ENCODE results near the gene MBNL1. TPM values are rescaled to one million over a fixed set of nuclear protein-coding genes. Genes with fewer than 3 reads are reported as not detected.

MBNL1 gene
- total and polyA plus RNA-seq, 4 donors: 17.1 to 110 (median 62.3) TPM

DNA sequence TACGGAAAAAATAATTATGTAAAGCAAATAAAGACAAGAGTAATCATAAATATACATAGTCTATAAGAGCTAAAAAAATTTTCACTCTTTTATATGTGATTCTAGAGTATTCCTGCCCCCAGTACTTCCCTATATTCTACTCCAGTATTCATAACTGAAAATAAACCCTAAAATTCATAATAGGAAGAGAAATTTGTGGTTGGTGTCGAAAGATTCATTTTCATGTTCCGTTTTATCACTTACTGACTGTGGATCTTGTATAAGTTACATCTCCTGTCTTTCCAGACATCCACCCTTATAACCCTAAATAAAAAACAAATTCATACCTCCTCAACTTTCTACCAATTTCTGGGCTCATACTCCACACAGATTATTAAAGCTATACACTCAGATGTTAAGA, 16.0 kb upstream of the MBNL1 start:
- Histone ChIP-seq H3K9ac (ENCODE audit: low read depth in 1 of 2, low read length in 2 of 2) (no peak overlapping the region), H3K27ac (ENCODE audit: low read depth in 1 of 2, low read length in 2 of 2) (no peak overlapping the region), H3K36me3 (ENCODE audit: control insufficient read depth in 4 of 4, insufficient read depth in 3 of 4, low read depth in 1 of 4, low read length in 3 of 4) (no peaks in the 10 kb centered on the region), H3K27me3 (ENCODE audit: control insufficient read depth in 4 of 4, insufficient read depth in 4 of 4, low read length in 3 of 4) (no peaks in the 10 kb centered on the region), H3K4me3 (ENCODE audit: low read depth in 1 of 3, low read length in 3 of 3) (no peak overlapping the region), H3K9me3 (ENCODE audit: control insufficient read depth in 4 of 4, low read length in 3 of 4) (no peaks in the 10 kb centered on the region), H3K4me1 (ENCODE audit: control insufficient read depth in 4 of 4, insufficient read depth in 4 of 4, low read length in 3 of 4) (no peaks in the 10 kb centered on the region)
- DNase-seq (ENCODE audit: low spot score): no peak
- 90% methylated on average over 3 of the region's 3 CpGs for WGBS
- TF ChIP-seq, protein P1, sequence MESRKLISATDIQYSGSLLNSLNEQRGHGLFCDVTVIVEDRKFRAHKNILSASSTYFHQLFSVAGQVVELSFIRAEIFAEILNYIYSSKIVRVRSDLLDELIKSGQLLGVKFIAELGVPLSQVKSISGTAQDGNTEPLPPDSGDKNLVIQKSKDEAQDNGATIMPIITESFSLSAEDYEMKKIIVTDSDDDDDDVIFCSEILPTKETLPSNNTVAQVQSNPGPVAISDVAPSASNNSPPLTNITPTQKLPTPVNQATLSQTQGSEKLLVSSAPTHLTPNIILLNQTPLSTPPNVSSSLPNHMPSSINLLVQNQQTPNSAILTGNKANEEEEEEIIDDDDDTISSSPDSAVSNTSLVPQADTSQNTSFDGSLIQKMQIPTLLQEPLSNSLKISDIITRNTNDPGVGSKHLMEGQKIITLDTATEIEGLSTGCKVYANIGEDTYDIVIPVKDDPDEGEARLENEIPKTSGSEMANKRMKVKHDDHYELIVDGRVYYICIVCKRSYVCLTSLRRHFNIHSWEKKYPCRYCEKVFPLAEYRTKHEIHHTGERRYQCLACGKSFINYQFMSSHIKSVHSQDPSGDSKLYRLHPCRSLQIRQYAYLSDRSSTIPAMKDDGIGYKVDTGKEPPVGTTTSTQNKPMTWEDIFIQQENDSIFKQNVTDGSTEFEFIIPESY (IDR thresholded peaks at IDR 0.05): no peak
- no peak for TF ChIP-seq SP1 (IDR thresholded peaks at IDR 0.05)
- TF ChIP-seq EGR1 (IDR thresholded peaks at IDR 0.05; ENCODE audit: low read depth in 2 of 2): no peak
- TF ChIP-seq TAF1 (conservative IDR thresholded peaks at IDR 0.05): no peak
- TF ChIP-seq YY1 (IDR thresholded peaks at IDR 0.05): no peak
- TF ChIP-seq RXRA (IDR thresholded peaks at IDR 0.05): no peak

DNA sequence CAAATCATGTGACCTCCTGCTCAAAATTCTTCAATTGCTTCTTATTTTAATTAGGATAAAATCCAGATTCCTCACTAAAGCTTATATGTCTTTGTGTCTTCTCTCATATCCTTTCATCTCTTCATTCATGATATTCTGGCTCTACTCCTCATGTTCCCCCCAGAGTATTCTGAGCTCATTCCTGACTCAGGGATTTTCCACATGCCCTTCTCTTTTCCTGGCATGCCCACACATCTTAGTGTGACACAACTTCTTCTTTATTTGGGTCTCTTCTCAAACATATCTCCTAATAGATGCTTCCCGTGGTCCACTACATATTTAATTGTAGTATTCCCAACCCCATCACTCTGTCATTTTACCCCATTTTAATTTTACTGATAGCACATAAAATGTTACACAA, 15.2 kb upstream of the MBNL1 start:
- Histone ChIP-seq H3K4me3 (ENCODE audit: low read depth in 1 of 3, low read length in 3 of 3) (no peak overlapping the region), H3K27ac (ENCODE audit: low read depth in 1 of 2, low read length in 2 of 2) (no peak overlapping the region), H3K27me3 (ENCODE audit: control insufficient read depth in 4 of 4, insufficient read depth in 4 of 4, low read length in 3 of 4) (no peaks in the 10 kb centered on the region), H3K4me1 (ENCODE audit: control insufficient read depth in 4 of 4, insufficient read depth in 4 of 4, low read length in 3 of 4) (peaks cover 0 to 5% (median 2%) of the 10 kb centered on the region in 4 donors), H3K9ac (ENCODE audit: low read depth in 1 of 2, low read length in 2 of 2) (no peak overlapping the region), H3K9me3 (ENCODE audit: control insufficient read depth in 4 of 4, low read length in 3 of 4) (no peaks in the 10 kb centered on the region), H3K36me3 (ENCODE audit: control insufficient read depth in 4 of 4, insufficient read depth in 3 of 4, low read depth in 1 of 4, low read length in 3 of 4) (no peaks in the 10 kb centered on the region)
- WGBS: 89% methylated on average over 1 of the region's 1 CpG
- TF ChIP-seq CTCF (IDR thresholded peaks at IDR 0.05; ENCODE audit: low read depth, low read length, missing input control) (no peak), HNF4G (IDR thresholded peaks at IDR 0.05) (no peak), JUND (IDR thresholded peaks at IDR 0.05) (no peak), FOXA1 (IDR thresholded peaks at IDR 0.05) (no peak), RXRA (IDR thresholded peaks at IDR 0.05) (no peak), HNF4A (conservative IDR thresholded peaks at IDR 0.05) (no peak), FOXA2 (IDR thresholded peaks at IDR 0.05) (no peak), EGR1 (IDR thresholded peaks at IDR 0.05; ENCODE audit: low read depth in 2 of 2) (no peak), RAD21 (IDR thresholded peaks at IDR 0.05) (no peak), GABPA (IDR thresholded peaks at IDR 0.05 in 1 of 2, conservative IDR thresholded peaks at IDR 0.05 in 1 of 2) (no peak), SP1 (IDR thresholded peaks at IDR 0.05) (no peak), ATF3 (IDR thresholded peaks at IDR 0.05) (no peak), NR2F2 (IDR thresholded peaks at IDR 0.05) (no peak), TAF1 (conservative IDR thresholded peaks at IDR 0.05) (no peak)
- TF ChIP-seq, protein P2, sequence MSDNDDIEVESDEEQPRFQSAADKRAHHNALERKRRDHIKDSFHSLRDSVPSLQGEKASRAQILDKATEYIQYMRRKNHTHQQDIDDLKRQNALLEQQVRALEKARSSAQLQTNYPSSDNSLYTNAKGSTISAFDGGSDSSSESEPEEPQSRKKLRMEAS (IDR thresholded peaks at IDR 0.05): no peak
- DNase-seq (ENCODE audit: low spot score): no peak

All from liver (tissue), 9 donors.